Endothelial cell of umbilical vein (primary cell): ENCODE results near the gene CDC42EP4. TPM values are rescaled to one million over a fixed set of nuclear protein-coding genes. Genes with fewer than 3 reads are reported as not detected.

Experiments used
- BruUV-seq: library from RNA; stranded (reverse); fragments of 400-500 nt; replicated peaks from 2 replicates; lab custom pipeline; 2021; lab: Mats Ljungman, UMichigan
- CTCF ChIA-PET: fragments of 300-600, 350-600 bp; sonication (Branson Sonifier 250); formaldehyde crosslinking; loops from one replicate; lab custom pipeline; 2021; ENCODE audit warnings: antibody characterized with exemption, inconsistent platforms; lab: Charles Lee
- POLR2A ChIA-PET: fragments of 300-600, 350-600 bp; sonication (Branson Sonifier 250); formaldehyde crosslinking; loops from one replicate; lab custom pipeline; 2021; ENCODE audit warnings: antibody characterized with exemption, inconsistent platforms; lab: Charles Lee
- DNase-seq: peaks from one replicate; pipeline ENCODE4 v3.0.0-alpha.2; 2011; ENCODE audit warnings: low read depth, low spot score
- FAIRE-seq: peaks from 2 replicates; lab custom pipeline; 2011; peaks lifted over from hg19 to GRCh38; lab: Jason Lieb, UNC
- H2AFZ ChIP-seq: 2 replicates; pipeline ENCODE4 v1.6.0; 2012; ENCODE audit warnings: low read depth, low read length, control low read depth, inconsistent platforms
- H3K27ac ChIP-seq: 2 replicates; pipeline ENCODE4 v1.5.1; 2011; ENCODE audit warnings: low read depth, mild to moderate bottlenecking, control low read depth, low read length, moderate library complexity; ENCODE audit not compliant: insufficient read depth
- H3K27me3 ChIP-seq, 2 experiments: 2 replicates each; pipeline versions ENCODE4 v1.6.0 to v1.6.1; 2011; ENCODE audit warnings: low read length in 2 of 2, mixed read lengths in 1 of 2; ENCODE audit not compliant: control insufficient read depth in 2 of 2, insufficient read depth in 2 of 2
- H3K36me3 ChIP-seq, 2 experiments: 2 replicates in 1 of 2; 3 replicates in 1 of 2; pipeline ENCODE4 v1.5.1; 2011; ENCODE audit warnings: low read length in 2 of 2, mild to moderate bottlenecking in 1 of 2, moderate library complexity in 1 of 2; ENCODE audit not compliant: control insufficient read depth in 2 of 2, insufficient read depth in 2 of 2; ENCODE audit errors: extremely low read depth in 1 of 2
- H3K4me1 ChIP-seq: 3 replicates; pipeline ENCODE4 v1.5.1; 2011; ENCODE audit warnings: mild to moderate bottlenecking, low read length; ENCODE audit not compliant: control insufficient read depth, insufficient read depth; ENCODE audit errors: extremely low read depth
- H3K4me2 ChIP-seq: 2 replicates; pipeline ENCODE4 v1.6.1; 2011; ENCODE audit warnings: low read length, control low read depth, mixed read lengths; ENCODE audit not compliant: insufficient read depth
- H3K4me3 ChIP-seq, 3 experiments: fragments of 200-600 bp in 1 of 3; sonication (generic), shearing (Covaris generic) in 1 of 3; replicated peaks in 1 of 3; 2 replicates each; pipeline ENCODE4 v1.5.1; 2011 to 2016; ENCODE audit warnings: control low read depth in 3 of 3, low read length in 3 of 3, mild to moderate bottlenecking in 2 of 3, inconsistent platforms in 1 of 3, low read depth in 1 of 3, moderate library complexity in 1 of 3; ENCODE audit not compliant: insufficient read depth in 1 of 3
- H3K79me2 ChIP-seq: 2 replicates; pipeline ENCODE4 v1.6.0; 2012; ENCODE audit warnings: low read length, inconsistent platforms; ENCODE audit not compliant: control insufficient read depth, insufficient read depth
- H3K9ac ChIP-seq: replicated peaks from 2 replicates; pipeline ENCODE3; 2011; ENCODE audit warnings: low read length, control low read depth; ENCODE audit not compliant: insufficient read depth; ENCODE audit errors: extremely low read depth
- H3K9me1 ChIP-seq: replicated peaks from 3 replicates; pipeline ENCODE4 v1.6.0; 2011; ENCODE audit warnings: mild to moderate bottlenecking, low read length; ENCODE audit not compliant: control insufficient read depth, insufficient read depth; ENCODE audit errors: extremely low read depth
- H3K9me3 ChIP-seq: replicated peaks from 2 replicates; pipeline ENCODE4 v1.5.1; 2012; ENCODE audit warnings: low read length, inconsistent platforms; ENCODE audit not compliant: control insufficient read depth, insufficient read depth
- H4K20me1 ChIP-seq: replicated peaks from 2 replicates; pipeline ENCODE3; 2011; ENCODE audit warnings: mild to moderate bottlenecking, low read length; ENCODE audit not compliant: control insufficient read depth, insufficient read depth; ENCODE audit errors: extremely low read depth
- CTCF ChIP-seq, 2 donors: IDR thresholded peaks; 1 replicate in 1 of 2; 2 replicates in 1 of 2; pipeline ENCODE4 v1.5.1; 2011; ENCODE audit warnings: low read length in 2 of 2, mild to moderate bottlenecking in 2 of 2, moderate library complexity in 2 of 2, control low read depth in 1 of 2, inconsistent platforms in 1 of 2, low read depth in 1 of 2; ENCODE audit not compliant: insufficient read depth in 1 of 2; ENCODE audit errors: extremely low read depth in 1 of 2
- EZH2 ChIP-seq: IDR thresholded peaks from 2 replicates; pipeline ENCODE4 v1.6.1; 2012; ENCODE audit warnings: borderline replicate concordance, low read depth, mild to moderate bottlenecking, moderate library complexity, low read length, inconsistent platforms; ENCODE audit not compliant: severe bottlenecking
- FOS ChIP-seq: IDR thresholded peaks from 2 replicates; pipeline ENCODE4 v1.6.1; 2011; ENCODE audit warnings: mild to moderate bottlenecking, low read length, moderate library complexity, borderline replicate concordance; ENCODE audit not compliant: insufficient read depth
- JUN ChIP-seq: IDR thresholded peaks from 2 replicates; pipeline ENCODE4 v1.6.1; 2011; ENCODE audit warnings: borderline replicate concordance, low read depth; ENCODE audit not compliant: insufficient read length, insufficient read depth
- MAX ChIP-seq: IDR thresholded peaks from 2 replicates; pipeline ENCODE4 v1.6.1; 2011; ENCODE audit not compliant: insufficient read depth, insufficient read length
- POLR2A ChIP-seq: IDR thresholded peaks from 2 replicates; pipeline ENCODE4 v1.6.1; 2012; ENCODE audit warnings: low read depth, mild to moderate bottlenecking, control low read depth, low read length
- dilution Hi-C: fragments of 300-500 bp; cut with MboI; formaldehyde crosslinking; loops from one replicate; pipeline ENCODE4 v1.15.0; 2019; ENCODE audit warnings: low sequenced_read_pairs; ENCODE audit not compliant: extremely low pct_ligation_motif_present
- intact Hi-C: fragments of 100-400 bp; cut with micrococcal nuclease; formaldehyde crosslinking; loops from one replicate; pipeline ENCODE4 v1.10.0; 2022
- polyA plus RNA-seq, 4 experiments: library from polyadenylated mRNA; depleted of rRNA in 3 of 4; stranded (reverse) in 3 of 4; unstranded in 1 of 4; fragments of >200 nt; gene quantifications; 2 replicates each; pipeline versions ENCODE4 v1.2.1 to v1.2.3, GENCODE V29; 2011 to 2012; ENCODE audit warnings: missing spikeins in 1 of 4
- total RNA-seq: library from RNA; stranded (reverse); gene quantifications from 2 replicates; pipeline ENCODE4 v1.2.3, GENCODE V29; 2021

The CDC42EP4 gene
- total and polyA plus RNA-seq, 2 donors (not counting 3 experiments of a cell fraction or from before 2014, with no cell fraction given), result 11.4 to 19.6 TPM

- H3K9me3 ChIP-seq, result no peaks in the 10 kb centered on the region
- H3K79me2 ChIP-seq, result no peaks in the 10 kb centered on the region
- CTCF ChIA-PET, result interaction anchor here (3.8 kb wide), 1 partner anchor 53 kb away, joined by 16 read pairs; no protein-coding TSS in a partner anchor
- H3K27me3 ChIP-seq, result peaks cover 2 to 4% of the 10 kb centered on the region in 2 experiments
- BruUV-seq, result no TSS peak
- POLR2A ChIA-PET, result no interaction called here
- no peak overlapping the region for H3K4me3 ChIP-seq
- H3K4me1 ChIP-seq, result peaks cover 5% of the 10 kb centered on the region
- DNase-seq (no peak), FAIRE-seq (no peak)
- H3K36me3 ChIP-seq, result no peaks in the 10 kb centered on the region
- no peak overlapping the region for H3K4me2 ChIP-seq
- no peak overlapping the region for H2AFZ ChIP-seq
- intact Hi-C loops (loop anchor here (10.0 kb wide), 1 partner anchor 1428 kb away; the partner anchor contains the start of gene NHERF1), dilution Hi-C loops (no loop called here)
- TF ChIP-seq FOS (no peak), MAX (no peak), CTCF (IDR thresholded peaks at IDR 0.05; ENCODE audit: extremely low read depth in 1 of 2, insufficient read depth in 1 of 2, low read depth in 1 of 2, low read length in 2 of 2) (no peak), POLR2A (no peak), EZH2 (no peak), JUN (no peak)
- no peak overlapping the region for H3K9ac ChIP-seq
- H3K27ac ChIP-seq, result no peak overlapping the region
- no peaks in the 10 kb centered on the region for H4K20me1 ChIP-seq
- H3K9me1 ChIP-seq, result no peaks in the 10 kb centered on the region
Measured at GRCh38 chr17:73316919-73317505, 5.2 kb upstream of the CDC42EP4 start.
